Mesenchymal stem cell (in vitro differentiated cells and primary cell): Measurements from ENCODE around the gene MACROD2.

Experiments used
- DNase-seq: peaks from one replicate; pipeline ENCODE4 v3.0.0-alpha.2; 2013
- H2AFZ ChIP-seq: one replicate; pipeline ENCODE4 v1.6.1; 2013; ENCODE audit warnings: low read depth, mild to moderate bottlenecking, control low read depth, inconsistent platforms, low read length, moderate library complexity
- H2AK5ac ChIP-seq: 2 replicates; pipeline ENCODE4 v1.6.1; 2013; ENCODE audit warnings: low read length, moderate library complexity, mild to moderate bottlenecking, inconsistent platforms; ENCODE audit not compliant: severe bottlenecking
- H2BK120ac ChIP-seq: one replicate; pipeline ENCODE4 v1.6.1; 2013; ENCODE audit warnings: low read depth, mild to moderate bottlenecking, inconsistent platforms, low read length, moderate library complexity
- H2BK12ac ChIP-seq, 2 experiments: one replicate each; pipeline ENCODE4 v1.6.1; 2013; ENCODE audit warnings: inconsistent platforms in 2 of 2, low read length in 2 of 2, mild to moderate bottlenecking in 2 of 2, moderate library complexity in 2 of 2, control low read depth in 1 of 2
- H2BK15ac ChIP-seq: one replicate; pipeline ENCODE4 v1.6.1; 2013; ENCODE audit warnings: mild to moderate bottlenecking, low read depth, inconsistent platforms; ENCODE audit not compliant: poor library complexity, severe bottlenecking
- H2BK5ac ChIP-seq: 2 replicates; pipeline ENCODE4 v1.6.1; 2013; ENCODE audit warnings: low read depth, mild to moderate bottlenecking, low read length, control low read depth, inconsistent platforms; ENCODE audit not compliant: poor library complexity, severe bottlenecking
- H3K14ac ChIP-seq, 2 experiments: one replicate each; pipeline ENCODE4 v1.6.1; 2013; ENCODE audit warnings: inconsistent platforms in 2 of 2, low read length in 2 of 2, control low read depth in 1 of 2, mild to moderate bottlenecking in 1 of 2, moderate library complexity in 1 of 2
- H3K18ac ChIP-seq, 2 experiments: one replicate each; pipeline ENCODE4 v1.6.1; 2013; ENCODE audit warnings: inconsistent platforms in 2 of 2, low read length in 2 of 2, control low read depth in 1 of 2, low read depth in 1 of 2, mild to moderate bottlenecking in 1 of 2
- H3K23ac ChIP-seq, 2 experiments: one replicate each; pipeline ENCODE4 v1.6.1; 2013; ENCODE audit warnings: inconsistent platforms in 2 of 2, low read length in 2 of 2, mild to moderate bottlenecking in 2 of 2, moderate library complexity in 2 of 2, control low read depth in 1 of 2
- H3K27ac ChIP-seq: 2 replicates; pipeline ENCODE4 v1.5.1; 2013; ENCODE audit warnings: mild to moderate bottlenecking, moderate library complexity, low read length, control low read depth, inconsistent platforms; ENCODE audit not compliant: poor library complexity, severe bottlenecking
- H3K27me3 ChIP-seq, 2 experiments: 2 replicates each; pipeline versions ENCODE4 v1.6.1 to v1.7.0; 2013; ENCODE audit warnings: low read length in 2 of 2, mild to moderate bottlenecking in 2 of 2, moderate library complexity in 2 of 2, control low read depth in 1 of 2, inconsistent platforms in 1 of 2; ENCODE audit not compliant: control insufficient read depth in 1 of 2, insufficient read depth in 1 of 2
- H3K36me3 ChIP-seq, 2 experiments: 2 replicates each; pipeline versions ENCODE4 v1.6.1 to v1.7.0; 2013; ENCODE audit warnings: low read length in 2 of 2, control low read depth in 1 of 2, inconsistent platforms in 1 of 2, low read depth in 1 of 2, mild to moderate bottlenecking in 1 of 2; ENCODE audit not compliant: insufficient read depth in 2 of 2, control insufficient read depth in 1 of 2
- H3K4ac ChIP-seq, 2 experiments: one replicate each; pipeline ENCODE4 v1.6.1; 2013; ENCODE audit warnings: inconsistent platforms in 2 of 2, low read length in 2 of 2, mild to moderate bottlenecking in 2 of 2, moderate library complexity in 2 of 2, control low read depth in 1 of 2, low read depth in 1 of 2
- H3K4me1 ChIP-seq: 2 replicates; pipeline ENCODE4 v1.6.1; 2013; ENCODE audit warnings: low read depth, low read length, control low read depth; ENCODE audit not compliant: control insufficient read depth, insufficient read depth
- H3K4me2 ChIP-seq: 2 replicates; pipeline ENCODE4 v1.6.1; 2013; ENCODE audit warnings: low read length, mild to moderate bottlenecking, inconsistent platforms; ENCODE audit not compliant: poor library complexity, severe bottlenecking
- H3K4me3 ChIP-seq, 2 experiments: 2 replicates each; pipeline versions ENCODE4 v1.5.1 to v1.7.0; 2013; ENCODE audit warnings: low read length in 2 of 2, mild to moderate bottlenecking in 2 of 2, control low read depth in 1 of 2, low read depth in 1 of 2; ENCODE audit not compliant: insufficient read depth in 1 of 2
- H3K79me1 ChIP-seq: replicated peaks from 2 replicates; pipeline ENCODE4 v1.6.1; 2013; ENCODE audit warnings: mild to moderate bottlenecking, control low read depth, low read length, inconsistent platforms; ENCODE audit not compliant: poor library complexity, severe bottlenecking
- H3K9ac ChIP-seq: 2 replicates; pipeline ENCODE4 v1.7.0; 2013; ENCODE audit warnings: mild to moderate bottlenecking, low read length, moderate library complexity
- H3K9me3 ChIP-seq: 2 replicates; pipeline ENCODE4 v1.7.0; 2013; ENCODE audit warnings: mild to moderate bottlenecking, low read length; ENCODE audit not compliant: control insufficient read depth
- H4K8ac ChIP-seq: one replicate; pipeline ENCODE4 v1.6.1; 2013; ENCODE audit warnings: inconsistent platforms, mild to moderate bottlenecking, low read length, moderate library complexity
- H4K91ac ChIP-seq: one replicate; pipeline ENCODE4 v1.6.1; 2013; ENCODE audit warnings: mild to moderate bottlenecking, low read length, inconsistent platforms
- WGBS: methylation state at CpG from one replicate; pipeline ENCODE4 v1.1.7; 2013; ENCODE audit warnings: mixed read lengths; 5-methylcytosine and 5-hydroxymethylcytosine counted together

The MACROD2 gene

GRCh38 chr20:14745830-14746229 lies 750.5 kb downstream of the MACROD2 start:
- no peak overlapping the region for H3K27ac ChIP-seq
- no peak overlapping the region for H3K9ac ChIP-seq
- WGBS = 92% methylated on average over 1 of the region's 2 CpGs
- H3K9me3 ChIP-seq = no peaks in the 10 kb centered on the region
- no peak overlapping the region for H2AFZ ChIP-seq
- no peak overlapping the region for H3K14ac ChIP-seq
- no peak overlapping the region for H4K91ac ChIP-seq
- no peak overlapping the region for H2BK120ac ChIP-seq
- no peak for DNase-seq
- no peak overlapping the region for H3K23ac ChIP-seq
- no peak overlapping the region for H2BK15ac ChIP-seq
- no peaks in the 10 kb centered on the region for H3K36me3 ChIP-seq
- H2BK5ac ChIP-seq = no peak overlapping the region
- H3K4me2 ChIP-seq = no peak overlapping the region
- H3K4me3 ChIP-seq = no peak overlapping the region
- H2AK5ac ChIP-seq = no peak overlapping the region
- H3K18ac ChIP-seq = no peak overlapping the region
- H4K8ac ChIP-seq = no peak overlapping the region
- H3K4ac ChIP-seq = no peak overlapping the region
- H3K4me1 ChIP-seq = no peaks in the 10 kb centered on the region
- no peaks in the 10 kb centered on the region for H3K79me1 ChIP-seq
- no peak overlapping the region for H2BK12ac ChIP-seq
- H3K27me3 ChIP-seq = no peaks in the 10 kb centered on the region

- no peak overlapping the region for H2BK120ac ChIP-seq
- no peak overlapping the region for H3K4me3 ChIP-seq
Measured at GRCh38 chr20:14751191-14751590, 755.9 kb downstream of the MACROD2 start.

GRCh38 chr20:14757728-14758127 lies 762.4 kb downstream of the MACROD2 start:
- no peaks in the 10 kb centered on the region for H3K9me3 ChIP-seq
- no peak for DNase-seq
- no peak overlapping the region for H3K4me2 ChIP-seq
- no peaks in the 10 kb centered on the region for H3K4me1 ChIP-seq
- no peak overlapping the region for H2BK15ac ChIP-seq
- H4K8ac ChIP-seq = no peak overlapping the region
- H2BK120ac ChIP-seq = no peak overlapping the region
- H3K27me3 ChIP-seq = no peaks in the 10 kb centered on the region
- no peak overlapping the region for H3K9ac ChIP-seq
- no peak overlapping the region for H2BK12ac ChIP-seq
- no peaks in the 10 kb centered on the region for H3K36me3 ChIP-seq
- no peak overlapping the region for H3K27ac ChIP-seq
- no peak overlapping the region for H2BK5ac ChIP-seq
- H3K4me3 ChIP-seq = no peak overlapping the region
- no peak overlapping the region for H2AK5ac ChIP-seq
- H3K14ac ChIP-seq = no peak overlapping the region
- H3K23ac ChIP-seq = no peak overlapping the region
- H2AFZ ChIP-seq = no peak overlapping the region
- no peaks in the 10 kb centered on the region for H3K79me1 ChIP-seq
- WGBS = 94% methylated on average over 9 of the region's 12 CpGs
- H4K91ac ChIP-seq = no peak overlapping the region
- H3K18ac ChIP-seq = no peak overlapping the region
- H3K4ac ChIP-seq = no peak overlapping the region

More at GRCh38 chr20:14751191-14751590, 755.9 kb downstream of the MACROD2 start:
- H3K27ac ChIP-seq = no peak overlapping the region
- no peaks in the 10 kb centered on the region for H3K4me1 ChIP-seq
- no peak overlapping the region for H3K4me2 ChIP-seq
- no peak overlapping the region for H2BK15ac ChIP-seq
- no peaks in the 10 kb centered on the region for H3K36me3 ChIP-seq
- no peak overlapping the region for H3K23ac ChIP-seq
- no peak overlapping the region for H2AFZ ChIP-seq
- DNase-seq = no peak
- H4K91ac ChIP-seq = no peak overlapping the region
- H3K9me3 ChIP-seq = no peaks in the 10 kb centered on the region
- no peak overlapping the region for H3K14ac ChIP-seq
- no peaks in the 10 kb centered on the region for H3K79me1 ChIP-seq
- no peak overlapping the region for H3K4ac ChIP-seq
- 78% methylated on average over 1 of the region's 1 CpG for WGBS
- H2BK5ac ChIP-seq = no peak overlapping the region
- H2BK12ac ChIP-seq = no peak overlapping the region
- H4K8ac ChIP-seq = no peak overlapping the region
- H3K27me3 ChIP-seq = no peaks in the 10 kb centered on the region
- no peak overlapping the region for H3K18ac ChIP-seq
- H3K9ac ChIP-seq = no peak overlapping the region
- H2AK5ac ChIP-seq = no peak overlapping the region

GRCh38 chr20:14758356-14758755 lies 763.0 kb downstream of the MACROD2 start:
- H2AFZ ChIP-seq = no peak overlapping the region
- no peaks in the 10 kb centered on the region for H3K79me1 ChIP-seq
- no peak overlapping the region for H3K14ac ChIP-seq
- no peaks in the 10 kb centered on the region for H3K4me1 ChIP-seq
- no peak overlapping the region for H3K23ac ChIP-seq
- H3K9me3 ChIP-seq = no peaks in the 10 kb centered on the region
- no peak overlapping the region for H4K91ac ChIP-seq
- no peaks in the 10 kb centered on the region for H3K27me3 ChIP-seq
- no peak for DNase-seq
- no peak overlapping the region for H3K4ac ChIP-seq
- H3K18ac ChIP-seq = no peak overlapping the region
- H4K8ac ChIP-seq = no peak overlapping the region
- H2BK15ac ChIP-seq = no peak overlapping the region
- H3K4me3 ChIP-seq = no peak overlapping the region
- H2BK5ac ChIP-seq = no peak overlapping the region
- H2AK5ac ChIP-seq = no peak overlapping the region
- H2BK12ac ChIP-seq = no peak overlapping the region
- H3K9ac ChIP-seq = no peak overlapping the region
- no peak overlapping the region for H3K27ac ChIP-seq
- WGBS = 100% methylated on average over 1 of the region's 2 CpGs
- H3K36me3 ChIP-seq = no peaks in the 10 kb centered on the region
- H2BK120ac ChIP-seq = no peak overlapping the region
- H3K4me2 ChIP-seq = no peak overlapping the region
